Endothelial cell (in vitro differentiated cells): ENCODE results near the gene HDAC4. TPM values are rescaled to one million over a fixed set of nuclear protein-coding genes. Genes with fewer than 3 reads are reported as not detected.

Source experiments
- DNase-seq: peaks from one replicate; pipeline ENCODE4 v3.0.0; 2021; ENCODE audit warnings: low spot score
- H3K27ac Mint-ChIP-seq: one replicate; pipeline ENCODE4 v1.8.0; 2021; ENCODE audit warnings: mixed read lengths, inconsistent platforms; ENCODE audit not compliant: unreplicated experiment
- H3K27me3 Mint-ChIP-seq: one replicate; pipeline ENCODE4 v1.8.0; 2021; ENCODE audit warnings: mild to moderate bottlenecking, moderate library complexity, mixed read lengths, inconsistent platforms; ENCODE audit not compliant: unreplicated experiment
- H3K36me3 Mint-ChIP-seq: one replicate; pipeline ENCODE4 v1.8.0; 2021; ENCODE audit warnings: mild to moderate bottlenecking, low read depth, mixed read lengths, inconsistent platforms; ENCODE audit not compliant: unreplicated experiment
- H3K4me1 Mint-ChIP-seq: one replicate; pipeline ENCODE4 v1.8.0; 2021; ENCODE audit warnings: mild to moderate bottlenecking, mixed read lengths, inconsistent platforms; ENCODE audit not compliant: unreplicated experiment
- H3K4me3 Mint-ChIP-seq: one replicate; pipeline ENCODE4 v1.8.0; 2021; ENCODE audit warnings: mild to moderate bottlenecking, mixed read lengths, inconsistent platforms; ENCODE audit not compliant: unreplicated experiment
- H3K9me3 Mint-ChIP-seq: one replicate; pipeline ENCODE4 v1.8.0; 2021; ENCODE audit warnings: mixed read lengths, inconsistent platforms; ENCODE audit not compliant: unreplicated experiment
- CTCF ChIP-seq: fragments of 200-600 bp; sonication (generic); IDR thresholded peaks from one replicate; pipeline ENCODE4 v1.5.0; 2021; ENCODE audit warnings: antibody characterized with exemption; ENCODE audit not compliant: unreplicated experiment
- total RNA-seq: library from RNA; stranded (reverse); fragmentation: NEBNext Ultra II Directional; extraction: Animal tissue kit (Norgen Biotek cat#: 25700); gene quantifications from one replicate; pipeline ENCODE4 v1.2.1, GENCODE V29; 2021; ENCODE audit not compliant: unreplicated experiment

The HDAC4 gene
- total RNA-seq, 1 donor from 2014 or later: 26.0 TPM

GRCh38 chr2:239401067-239401880 is 454 bp upstream of the HDAC4 start:
- TF ChIP-seq CTCF: no peak
- Mint-ChIP-seq H3K4me1 (peaks cover 23% of the 10 kb centered on the region), H3K27me3 (peaks cover 4% of the 10 kb centered on the region), H3K27ac (peak overlapping the region; percentile 91), H3K36me3 (no peaks in the 10 kb centered on the region), H3K9me3 (no peaks in the 10 kb centered on the region), H3K4me3 (peak overlapping the region; percentile 92)
- DNase-seq: peak; percentile 99

- Mint-ChIP-seq H3K4me1 (peaks cover 23% of the 10 kb centered on the region), H3K27ac (no peak overlapping the region), H3K9me3 (no peaks in the 10 kb centered on the region), H3K27me3 (peaks cover 4% of the 10 kb centered on the region), H3K36me3 (no peaks in the 10 kb centered on the region), H3K4me3 (peak overlapping the region; percentile 92)
- no peak for TF ChIP-seq CTCF
- no peak for DNase-seq
These were observed 762 bp downstream of the HDAC4 start for GRCh38 chr2:239399921-239400595.

- DNase-seq: no peak
- no peak for TF ChIP-seq CTCF
- Mint-ChIP-seq H3K9me3 (no peaks in the 10 kb centered on the region), H3K27ac (no peak overlapping the region), H3K36me3 (no peaks in the 10 kb centered on the region), H3K27me3 (peaks cover 6% of the 10 kb centered on the region), H3K4me3 (peak overlapping the region; percentile 92), H3K4me1 (peaks cover 23% of the 10 kb centered on the region)
These were observed 1.3 kb downstream of the HDAC4 start for GRCh38 chr2:239399433-239399920.

- no peak overlapping the region for H3K27ac Mint-ChIP-seq
These were observed 2.3 kb downstream of the HDAC4 start for GRCh38 chr2:239398521-239398921.

More at GRCh38 chr2:239398521-239398921, 2.3 kb downstream of the HDAC4 start:
- no peak overlapping the region for H3K4me3 Mint-ChIP-seq
- no peak for DNase-seq
- H3K4me1 Mint-ChIP-seq: peaks cover 23% of the 10 kb centered on the region
- no peaks in the 10 kb centered on the region for H3K9me3 Mint-ChIP-seq
- no peaks in the 10 kb centered on the region for H3K36me3 Mint-ChIP-seq
- peaks cover 6% of the 10 kb centered on the region for H3K27me3 Mint-ChIP-seq
- TF ChIP-seq CTCF: no peak
